NCI-H128 (cell line): Measurements from ENCODE around the gene PRR16.

ENCODE experiments used
- DNase-seq: peaks from one replicate; lab custom pipeline; 2025; ENCODE audit not compliant: unreplicated experiment; lab: John Stamatoyannopoulos, UW

Gene PRR16

DNA sequence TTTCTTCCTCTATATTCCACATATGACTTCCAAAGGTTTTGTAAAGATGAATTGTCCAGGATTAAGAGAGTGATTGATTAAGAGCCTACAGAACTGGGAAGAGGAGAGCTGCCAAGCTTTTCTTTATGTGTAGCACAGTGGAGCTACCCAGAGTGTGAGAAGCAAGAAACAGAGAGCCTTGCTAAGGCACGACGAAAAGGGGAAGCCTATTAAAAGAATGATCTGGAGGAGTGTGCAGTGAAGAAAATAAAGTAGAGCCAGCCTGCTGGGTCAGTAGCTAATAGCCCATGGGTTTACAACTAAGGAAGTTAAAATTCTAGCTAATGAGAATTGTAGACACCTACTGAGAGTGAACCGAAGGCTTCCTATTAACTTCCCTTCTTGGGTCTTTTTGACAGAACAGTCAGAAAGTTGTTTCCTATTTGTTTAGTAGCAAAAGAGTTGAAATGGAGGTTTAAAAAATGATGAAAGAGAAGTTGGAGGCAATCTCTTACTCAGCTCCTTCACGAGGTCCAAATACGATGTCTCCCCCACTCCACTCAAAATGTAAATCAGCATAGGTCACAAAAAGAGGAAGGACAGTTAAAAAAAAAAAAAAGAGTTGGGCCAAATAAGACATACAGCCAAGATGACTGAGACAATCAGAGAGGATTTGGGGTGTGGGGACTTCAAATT lies 957 bp upstream of the PRR16 start:
- no peak for DNase-seq

DNA sequence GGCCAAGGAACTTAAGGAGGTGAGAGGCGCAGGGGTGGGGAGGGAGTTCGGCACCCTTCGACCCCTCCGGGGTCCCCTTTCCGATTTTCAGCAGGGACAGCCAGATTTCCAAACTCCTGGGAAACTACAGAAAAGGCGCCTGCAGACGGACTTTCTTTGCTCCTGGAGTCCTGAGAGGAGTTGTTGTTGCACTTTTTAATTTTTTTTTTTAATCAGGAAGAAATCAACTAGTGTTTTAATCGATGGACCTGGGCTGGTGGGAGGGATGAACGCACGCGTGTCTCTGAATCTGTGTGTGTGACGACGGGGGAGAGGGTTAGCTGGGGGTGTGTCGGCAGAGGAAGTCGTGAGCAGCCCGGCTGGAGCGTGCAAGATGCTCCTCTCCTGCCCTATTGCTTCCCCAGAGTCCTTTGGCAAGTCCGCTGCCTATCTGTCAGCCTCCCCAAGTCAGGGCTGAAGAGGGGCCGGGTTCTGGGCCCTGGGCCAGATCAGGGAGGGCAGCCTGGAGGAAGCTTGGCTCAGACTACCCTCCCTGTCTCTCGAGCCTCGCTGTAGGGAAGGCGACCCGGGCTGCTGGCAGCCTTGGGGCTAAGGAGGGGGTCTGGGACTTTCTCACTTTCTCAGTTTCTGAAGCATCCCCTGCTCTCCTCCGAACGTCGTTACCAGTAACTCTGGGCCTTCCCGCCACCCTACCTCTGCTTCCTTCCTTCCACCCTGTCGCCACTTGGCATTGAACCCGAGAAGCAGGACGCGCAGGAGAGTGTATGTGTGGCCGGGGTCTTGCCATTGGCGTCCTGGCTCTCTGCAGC lies 731 bp downstream of the PRR16 start:
- no peak for DNase-seq

DNA sequence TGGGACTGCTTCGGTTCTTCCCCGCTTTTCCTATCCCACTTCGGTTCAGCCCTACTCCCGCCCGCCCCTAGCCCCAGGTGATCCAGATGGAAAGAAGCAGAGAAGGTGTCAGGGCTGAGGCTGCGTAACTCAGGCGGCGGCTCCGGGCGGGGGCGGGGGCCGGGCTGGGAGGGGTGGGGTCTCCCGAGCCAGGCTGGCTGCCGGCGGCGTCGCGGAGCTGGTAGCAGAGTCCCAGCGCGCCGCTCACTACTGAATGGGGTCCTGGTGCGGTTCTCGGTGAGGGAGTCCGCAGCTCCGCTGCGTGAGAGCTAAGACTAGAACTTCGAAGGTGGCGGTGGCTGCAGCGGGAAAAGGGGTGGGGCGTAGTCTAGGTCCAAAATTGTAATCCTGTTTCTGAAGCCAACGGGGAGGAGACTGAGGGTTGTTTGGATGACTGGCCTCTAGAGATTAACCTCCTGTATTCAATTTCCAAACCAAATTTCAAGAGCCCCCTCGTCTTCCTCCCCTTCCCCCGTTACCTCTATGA lies 1.4 kb downstream of the PRR16 start:
- DNase-seq: no peak

DNA sequence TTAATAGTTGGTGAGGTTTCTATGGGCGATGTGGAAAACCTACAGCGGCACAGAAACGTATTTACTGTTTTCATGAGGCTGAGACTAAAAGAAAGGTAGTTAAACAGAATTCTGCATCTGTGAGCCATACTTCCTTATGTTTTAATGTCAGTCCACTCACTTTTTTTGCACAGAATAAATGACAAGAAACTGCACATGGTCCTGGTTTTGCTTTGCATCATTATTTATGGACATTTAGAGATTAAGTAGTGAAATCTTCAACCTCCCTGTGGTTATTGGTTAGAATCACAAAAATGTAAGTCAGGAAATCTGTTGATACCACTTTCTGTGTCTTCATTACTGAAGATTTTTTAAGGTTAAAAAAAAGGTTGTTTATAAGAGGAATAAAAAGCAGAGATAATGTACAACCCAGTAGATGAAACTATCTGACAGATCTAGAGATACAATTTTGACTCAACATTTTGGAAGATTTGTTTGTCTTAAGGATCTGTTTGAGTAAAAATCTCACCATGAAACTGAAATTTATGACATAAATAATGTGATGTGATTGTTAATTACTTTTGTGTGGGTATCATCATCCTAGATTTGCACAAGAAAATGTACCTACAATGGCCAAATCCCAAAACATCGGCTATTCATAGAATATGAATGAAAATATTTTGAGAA lies 2.4 kb downstream of the PRR16 start:
- no peak for DNase-seq

DNA sequence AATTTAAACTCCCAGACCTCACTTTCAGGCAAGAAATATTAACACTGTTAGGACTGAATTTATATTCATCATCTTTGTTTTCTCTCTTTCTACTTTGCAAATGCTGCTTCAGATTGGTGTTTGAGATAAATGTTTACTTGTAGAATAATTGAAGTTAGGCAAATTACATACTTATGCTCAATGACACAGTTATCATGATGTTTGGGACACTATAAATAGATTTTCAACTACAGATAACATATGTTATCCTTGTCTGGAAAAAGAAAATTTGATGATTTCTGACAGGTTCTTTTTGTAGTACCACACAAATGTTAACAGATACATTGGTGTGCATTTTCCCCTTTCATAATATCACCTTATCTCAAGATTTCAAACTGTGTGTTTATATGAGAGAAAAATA lies 7.9 kb downstream of the PRR16 start:
- no peak for DNase-seq

DNA sequence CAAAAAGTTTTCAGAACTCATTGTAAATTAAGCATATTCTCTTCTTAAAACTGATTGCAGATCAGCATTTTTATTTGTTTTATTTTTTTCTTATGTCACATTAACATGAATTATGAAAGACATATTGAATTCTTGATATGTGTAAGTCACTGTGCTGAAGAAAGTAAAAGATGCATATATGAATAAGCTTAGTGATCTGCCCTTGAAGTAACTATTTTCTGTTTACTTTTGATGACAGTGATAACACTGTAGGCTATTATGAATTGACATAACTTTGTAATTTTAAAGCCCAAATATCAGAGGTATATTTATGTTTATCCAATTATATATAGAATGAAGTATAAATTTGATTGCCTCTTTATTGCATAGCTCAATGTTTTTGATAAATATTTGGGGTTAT lies 8.8 kb downstream of the PRR16 start:
- no peak for DNase-seq

DNA sequence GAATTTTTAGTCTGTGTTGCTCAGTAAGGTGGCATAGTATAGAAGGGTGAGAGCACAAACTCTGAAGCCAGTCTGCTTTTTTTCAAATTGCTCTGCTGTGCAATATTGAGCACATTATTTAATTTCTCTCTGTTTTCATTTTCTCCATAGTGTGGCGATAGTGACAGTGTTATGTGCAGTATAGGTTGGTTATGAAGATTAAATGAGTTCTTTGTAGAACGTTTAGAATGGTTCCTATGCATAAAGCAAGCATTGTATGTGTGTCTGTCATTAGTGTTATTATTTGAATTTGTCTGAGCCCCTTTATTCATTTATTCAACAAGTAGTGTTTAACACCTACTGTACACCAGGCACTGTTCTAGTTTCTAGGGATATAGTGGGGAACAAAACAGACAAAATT lies 9.2 kb downstream of the PRR16 start:
- DNase-seq: no peak

DNA sequence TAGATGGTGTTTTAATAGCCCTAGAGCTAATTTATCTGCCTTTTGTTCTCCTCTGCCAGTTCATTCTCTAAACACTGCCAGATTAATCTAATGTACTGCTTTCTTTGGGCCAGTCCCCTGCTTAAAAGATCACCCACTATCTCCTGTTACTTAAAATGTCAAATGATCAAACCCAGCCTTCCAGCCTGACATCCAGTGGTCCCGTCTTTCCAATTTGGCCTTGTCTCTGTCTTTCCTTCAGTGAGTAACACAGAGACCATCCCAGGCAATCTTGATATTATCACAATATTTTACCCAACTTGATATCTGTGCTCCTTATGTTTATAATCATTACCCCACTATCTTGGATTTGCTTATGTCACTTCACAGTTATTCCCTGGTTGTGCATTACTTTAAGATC lies 12.0 kb downstream of the PRR16 start:
- DNase-seq: no peak

DNA sequence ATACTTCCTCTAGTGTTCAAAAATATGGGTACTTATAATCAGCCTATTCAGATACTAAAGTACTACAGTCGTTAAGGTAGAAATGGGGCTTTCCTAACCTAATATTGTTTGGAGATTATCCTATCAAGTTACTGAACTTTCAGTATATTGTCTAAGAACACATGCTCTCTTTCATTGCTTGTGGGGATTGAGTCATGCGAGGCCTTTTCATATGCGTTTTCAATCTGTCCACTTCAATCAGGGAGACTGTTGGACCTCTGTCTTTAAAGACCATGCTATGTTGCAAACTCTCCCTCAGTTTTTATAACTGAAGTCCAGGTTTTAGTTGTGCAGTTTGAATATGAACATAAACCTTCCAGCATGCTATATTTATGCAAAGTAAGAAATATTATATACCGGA lies 15.0 kb downstream of the PRR16 start:
- DNase-seq: no peak

DNA sequence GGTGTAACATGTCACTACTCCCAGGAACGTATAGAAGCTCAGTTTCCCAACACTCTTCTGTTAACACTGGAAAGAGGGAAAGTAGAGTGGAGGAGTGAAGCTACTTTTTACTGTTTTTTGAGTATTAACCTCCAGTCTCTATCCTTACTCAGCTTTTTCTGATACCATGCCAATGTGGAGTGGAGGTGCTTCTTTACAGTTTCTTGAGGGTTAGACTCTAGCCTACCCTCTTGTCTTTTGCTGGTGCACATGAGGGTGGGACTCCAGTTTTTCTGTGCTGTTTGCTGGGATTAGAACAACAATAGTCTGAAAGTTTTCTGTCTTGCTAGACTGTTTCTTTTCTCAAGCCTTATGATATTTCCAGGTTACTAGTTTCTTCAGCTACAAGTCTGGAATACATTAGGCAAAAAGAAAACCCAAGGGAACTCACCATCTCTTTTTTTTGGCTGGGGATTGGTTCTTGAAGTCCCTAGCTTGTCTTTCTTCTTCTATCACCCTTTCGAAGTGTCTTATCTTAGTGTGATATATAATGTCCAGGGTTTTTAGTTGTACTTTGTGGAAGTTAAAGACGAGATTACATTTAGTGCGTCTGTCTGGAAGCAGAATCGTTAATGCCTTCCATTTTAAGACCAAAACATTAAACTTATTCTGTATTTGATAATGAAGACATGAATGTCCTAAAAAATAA lies 35.9 kb downstream of the PRR16 start:
- no peak for DNase-seq

DNA sequence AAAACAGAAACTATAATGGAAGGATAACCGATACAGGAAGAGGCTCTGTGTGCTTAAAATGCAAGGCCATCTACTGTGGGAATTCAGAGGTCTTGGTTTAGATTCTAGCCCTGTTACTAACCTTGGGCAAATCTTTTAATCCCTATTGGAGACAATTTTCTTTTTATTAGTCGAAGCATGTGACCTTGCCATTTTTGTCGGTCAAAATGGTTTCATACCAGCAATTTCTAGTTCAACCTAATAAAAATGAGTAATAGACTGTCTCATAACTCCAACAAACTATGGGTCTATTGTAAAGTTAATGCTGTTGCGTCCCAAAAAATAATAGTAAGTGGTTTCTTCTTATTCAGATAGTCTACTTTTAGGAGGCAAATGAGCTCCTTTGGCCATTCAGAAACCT lies 38.4 kb downstream of the PRR16 start:
- no peak for DNase-seq

DNA sequence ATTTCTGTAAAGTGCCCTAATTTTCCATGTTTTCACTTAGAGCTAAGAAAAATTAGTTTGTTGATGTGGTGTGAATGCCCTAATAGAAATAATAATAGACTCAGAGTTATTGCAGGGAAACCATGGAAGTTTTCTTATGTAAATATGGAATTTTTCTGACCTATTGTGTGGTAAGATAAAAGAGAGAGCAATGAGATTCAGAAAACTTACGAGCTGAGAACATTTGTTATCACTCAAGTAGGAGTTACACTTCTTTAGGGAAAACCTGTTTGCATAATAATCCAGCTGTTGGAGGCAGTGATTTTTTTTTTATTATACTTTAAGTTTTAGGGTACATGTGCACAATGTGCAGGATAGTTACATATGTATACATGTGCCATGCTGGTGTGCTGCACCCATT lies 39.2 kb downstream of the PRR16 start:
- no peak for DNase-seq

DNA sequence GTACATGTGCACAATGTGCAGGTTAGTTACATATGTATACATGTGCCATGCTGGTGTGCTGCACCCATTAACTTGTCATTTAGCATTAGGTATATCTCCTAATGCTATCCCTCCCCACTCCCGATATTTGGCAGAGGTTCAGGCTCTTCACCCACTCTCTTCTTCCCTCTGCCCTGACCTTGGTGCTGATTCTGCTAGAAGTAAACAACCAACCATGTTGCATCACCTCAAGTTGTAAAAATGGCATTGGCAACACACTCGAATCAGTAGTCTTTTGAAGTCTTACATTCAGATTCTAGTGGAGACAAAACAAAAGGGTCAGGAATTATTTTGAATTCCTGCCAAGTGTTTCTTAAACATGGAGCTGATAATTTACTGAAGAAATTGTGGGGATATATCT lies 40.0 kb downstream of the PRR16 start:
- DNase-seq: no peak

DNA sequence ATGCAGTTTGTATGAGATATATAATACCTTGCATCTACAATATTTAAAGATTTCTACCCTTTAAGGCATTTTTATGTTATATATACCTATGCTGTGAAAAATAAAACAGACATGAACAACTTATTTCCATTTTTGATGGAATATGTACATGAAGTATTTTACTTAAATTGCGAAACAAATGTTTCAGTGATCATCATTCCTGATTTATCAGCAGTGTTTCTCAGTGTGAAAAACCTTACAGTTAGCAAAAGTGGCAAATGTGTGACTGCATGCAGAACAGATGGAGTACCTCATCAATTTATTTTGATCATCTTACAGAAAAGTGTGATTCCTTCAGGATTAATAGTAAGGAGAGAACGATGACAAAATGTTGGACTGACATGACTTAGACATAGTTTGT lies 43.1 kb downstream of the PRR16 start:
- DNase-seq: no peak

DNA sequence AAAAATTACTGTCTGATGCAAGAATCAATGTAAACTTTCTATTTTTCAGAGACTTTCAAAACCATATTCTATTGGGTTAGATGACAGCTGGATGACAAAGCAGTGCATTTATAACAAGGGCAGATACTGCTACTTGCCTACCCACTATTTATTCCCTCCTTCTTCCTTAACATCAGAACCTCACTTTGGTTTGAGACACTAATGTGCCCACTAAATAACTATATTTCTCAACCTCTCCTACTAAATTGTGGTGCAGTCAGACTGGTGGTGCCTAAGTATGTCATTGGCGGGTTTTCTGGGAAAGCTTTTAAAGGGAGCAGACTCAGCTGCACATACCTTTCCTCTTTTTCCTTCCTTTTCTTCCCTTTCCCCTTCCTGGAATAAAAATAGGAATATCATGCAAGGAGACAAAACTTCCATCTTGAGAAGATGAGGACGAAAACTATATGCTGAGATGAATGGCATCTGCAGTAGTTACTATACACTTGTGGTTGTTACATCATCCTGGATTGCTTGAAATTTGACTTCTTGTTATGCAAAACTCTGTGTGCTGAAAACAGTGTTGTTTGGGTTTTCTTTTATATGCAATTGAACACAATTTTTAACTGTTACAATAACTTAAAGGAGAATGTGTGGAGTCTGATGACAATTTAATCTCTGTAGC lies 43.8 kb downstream of the PRR16 start:
- DNase-seq: no peak

DNA sequence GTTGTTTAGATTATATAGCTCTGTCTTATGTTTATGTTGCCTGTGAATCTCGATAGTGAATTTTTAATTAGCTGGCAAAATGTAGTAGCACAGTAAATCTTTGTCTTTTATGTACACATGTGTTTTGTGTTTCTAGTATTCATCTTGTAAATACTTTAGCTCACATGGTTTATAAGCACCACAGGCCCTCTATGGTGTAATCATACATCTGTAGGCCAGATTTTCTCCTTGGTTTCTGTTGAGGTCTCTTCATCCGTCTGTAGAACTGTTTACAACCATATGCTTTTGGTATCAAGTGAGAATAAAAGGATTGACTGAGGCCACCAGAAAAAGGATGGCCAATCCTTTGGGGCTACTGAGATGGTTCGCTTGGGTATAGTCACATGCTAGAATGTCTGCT lies 45.0 kb downstream of the PRR16 start:
- no peak for DNase-seq

DNA sequence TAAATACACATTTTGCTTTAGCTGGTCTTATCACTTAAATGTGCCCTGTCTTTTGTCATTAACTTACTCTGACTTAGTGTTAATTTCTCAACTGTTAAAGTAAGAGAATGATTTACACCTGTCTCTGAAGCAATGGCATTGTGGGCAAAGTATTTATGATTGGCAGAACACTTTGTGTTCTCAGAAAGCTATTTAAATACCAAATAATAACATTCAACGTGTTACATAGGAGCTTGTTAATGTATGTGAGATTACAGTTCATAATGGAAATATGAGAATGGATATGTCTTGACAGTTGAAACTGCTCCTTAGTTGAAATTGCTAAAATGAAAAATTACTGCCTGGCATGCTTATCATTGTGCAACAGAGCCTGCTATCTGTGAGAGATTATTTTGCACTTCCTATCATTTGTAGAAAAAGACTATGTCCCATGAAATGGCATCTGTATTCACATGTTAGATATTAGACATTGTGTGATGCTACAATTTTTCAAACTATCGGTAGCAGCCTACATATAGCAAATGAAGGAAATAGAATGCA lies 46.1 kb downstream of the PRR16 start:
- DNase-seq: no peak

DNA sequence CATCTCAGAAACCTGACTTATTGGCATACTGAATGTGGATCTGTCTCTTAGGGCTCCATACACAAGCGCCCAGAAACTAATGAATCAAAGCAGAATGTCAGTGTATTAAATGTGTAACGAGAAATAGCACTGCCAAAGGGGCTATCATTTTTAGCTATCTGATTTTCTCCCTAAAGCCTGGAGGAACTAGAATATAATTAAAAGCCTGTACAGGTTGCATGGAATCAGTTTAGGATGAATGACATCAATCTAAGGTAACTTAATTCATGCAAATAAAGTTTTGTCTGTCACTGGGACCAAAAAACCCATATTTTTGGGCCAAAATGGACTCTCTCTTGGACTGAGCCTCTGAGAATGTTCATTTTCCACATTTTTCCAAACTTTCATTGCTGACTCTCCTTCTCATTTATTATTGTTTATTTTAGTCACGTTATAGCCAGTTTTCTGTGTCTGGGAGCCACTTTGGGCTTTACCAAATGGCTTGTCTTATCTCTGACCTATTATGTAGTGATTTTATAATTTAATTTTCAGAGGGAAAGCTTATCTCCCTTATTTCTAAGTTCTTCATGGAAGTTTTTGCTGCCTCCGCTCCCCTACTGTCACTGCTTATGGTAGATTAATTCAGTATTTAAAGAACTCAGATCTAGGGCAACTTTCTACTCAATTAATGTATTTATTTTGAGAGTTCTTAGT lies 47.0 kb downstream of the PRR16 start:
- DNase-seq: no peak

DNA sequence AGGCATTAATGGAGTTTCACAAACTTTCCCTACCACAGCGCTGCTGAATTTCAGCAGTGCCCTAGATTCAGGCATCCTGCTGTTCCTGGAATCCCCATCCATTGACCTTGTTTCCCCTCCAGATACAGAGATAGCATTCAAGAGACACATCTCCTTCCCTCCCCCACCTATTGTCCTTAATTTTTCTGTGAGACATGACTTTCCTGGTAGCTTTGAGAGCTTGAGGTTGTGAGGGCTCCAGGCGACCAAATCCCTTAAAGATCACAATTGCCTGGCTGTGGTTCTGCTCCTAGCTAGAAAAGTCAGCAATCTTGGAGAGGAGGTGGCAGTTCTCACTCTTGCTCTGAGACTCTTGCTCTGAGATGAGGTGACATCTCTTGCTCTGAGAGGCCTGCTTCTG lies 48.0 kb downstream of the PRR16 start:
- DNase-seq: no peak
